Measurements from ENCODE around the gene PCAT7. TPM values are rescaled to one million over a fixed set of nuclear protein-coding genes. Genes with fewer than 3 reads are reported as not detected.

PCAT7 gene
- total and polyA plus RNA-seq, 10 of the 15 experiments (the other 5 are each of a cell fraction or from before 2014, with no cell fraction given), result 0.04 TPM; not detected in 9

DNA sequence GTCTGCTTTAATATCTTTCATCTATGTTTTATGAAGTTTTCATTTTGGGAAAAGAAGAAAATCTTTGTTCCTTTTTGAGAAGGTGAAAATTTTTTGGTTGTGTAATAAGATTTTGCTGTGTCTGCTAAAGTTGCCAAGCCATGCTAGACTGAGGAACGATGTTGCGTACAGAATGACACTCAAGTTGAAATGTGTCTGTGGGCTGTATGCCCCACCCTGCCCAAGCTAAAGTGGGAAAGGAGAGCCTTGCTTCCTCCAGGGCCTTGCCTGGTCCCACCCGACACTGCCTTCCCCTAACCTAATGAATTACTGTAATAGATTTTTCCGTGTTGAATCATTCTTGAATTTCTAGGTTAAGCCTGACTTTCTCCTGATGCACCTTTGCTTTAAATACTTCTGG is 2.5 kb downstream of the PCAT7 start:
- 85% methylated on average over 4 of the region's 4 CpGs for WGBS (ENCODE audit: insufficient coverage, insufficient replicate concordance, low lambda C conversion rate, missing lambda C conversion rate)
- Histone ChIP-seq H4K20me1 (ENCODE audit: control insufficient read depth, insufficient read depth) (no peaks in the 10 kb centered on the region), H3K9me3 (replicated peaks; ENCODE audit: control insufficient read depth, insufficient read depth, low read length) (no peaks in the 10 kb centered on the region), H3K4me1 (ENCODE audit: control insufficient read depth, insufficient read depth, low read length) (no peaks in the 10 kb centered on the region), H3K9ac (ENCODE audit: control insufficient read depth, insufficient read depth, low read length) (no peak overlapping the region), H3K36me3 (ENCODE audit: control insufficient read depth in 2 of 2, insufficient read depth in 2 of 2, low read length in 1 of 2) (no peaks in the 10 kb centered on the region), H2AFZ (ENCODE audit: control insufficient read depth, low read depth, low read length) (no peak overlapping the region), H3K27ac (ENCODE audit: control insufficient read depth, insufficient read depth) (no peak overlapping the region), H3K4me3 (no peak overlapping the region), H3K4me2 (ENCODE audit: control insufficient read depth, insufficient read depth) (no peak overlapping the region), H3K79me2 (ENCODE audit: control insufficient read depth, insufficient read depth, low read length) (no peaks in the 10 kb centered on the region), H3K27me3 (replicated peaks in 1 of 2; ENCODE audit: control insufficient read depth in 2 of 2, insufficient read depth in 2 of 2, low read length in 1 of 2) (no peaks in the 10 kb centered on the region; a peak in 1 of 4 replicates)
- ATAC-seq, result no peak
- no peak for DNase-seq (ENCODE audit: low read depth, low spot score)
- RAD21 ChIA-PET (ENCODE audit: unreplicated experiment), result no interaction called here
- BruUV-seq (replicated peaks), result no TSS peak
- CTCF ChIA-PET, result no interaction called here
- TF ChIP-seq BHLHE40 (IDR thresholded peaks at IDR 0.05; ENCODE audit: borderline replicate concordance in 1 of 2, low read depth in 2 of 2, low read length in 1 of 2) (no peak), NFIC (IDR thresholded peaks at IDR 0.05; ENCODE audit: low read depth, low read length) (no peak), JUND (IDR thresholded peaks at IDR 0.05; ENCODE audit: low read depth, low read length) (no peak), TAF1 (IDR thresholded peaks at IDR 0.05; ENCODE audit: borderline replicate concordance, low read depth, low read length) (no peak), NR2F1 (conservative IDR thresholded peaks at IDR 0.05) (no peak), FOXM1 (IDR thresholded peaks at IDR 0.05; ENCODE audit: low read depth, low read length) (no peak), BACH1 (IDR thresholded peaks at IDR 0.05; ENCODE audit: borderline replicate concordance) (no peak), SPI1 (IDR thresholded peaks at IDR 0.05; ENCODE audit: borderline replicate concordance, insufficient read depth, low read depth, low read length) (no peak), ZNF24 (IDR thresholded peaks at IDR 0.05) (no peak), SREBF2 (IDR thresholded peaks at IDR 0.05; ENCODE audit: low read length) (no peak), CBX3 (IDR thresholded peaks at IDR 0.05; ENCODE audit: borderline replicate concordance, low read depth) (no peak), E4F1 (IDR thresholded peaks at IDR 0.05; ENCODE audit: borderline replicate concordance, partially characterized antibody) (no peak), YBX1 (IDR thresholded peaks at IDR 0.05) (no peak), SIX5 (IDR thresholded peaks at IDR 0.05; ENCODE audit: low read depth, low read length, severe bottlenecking) (no peak)
- TF ChIP-seq, protein P1, sequence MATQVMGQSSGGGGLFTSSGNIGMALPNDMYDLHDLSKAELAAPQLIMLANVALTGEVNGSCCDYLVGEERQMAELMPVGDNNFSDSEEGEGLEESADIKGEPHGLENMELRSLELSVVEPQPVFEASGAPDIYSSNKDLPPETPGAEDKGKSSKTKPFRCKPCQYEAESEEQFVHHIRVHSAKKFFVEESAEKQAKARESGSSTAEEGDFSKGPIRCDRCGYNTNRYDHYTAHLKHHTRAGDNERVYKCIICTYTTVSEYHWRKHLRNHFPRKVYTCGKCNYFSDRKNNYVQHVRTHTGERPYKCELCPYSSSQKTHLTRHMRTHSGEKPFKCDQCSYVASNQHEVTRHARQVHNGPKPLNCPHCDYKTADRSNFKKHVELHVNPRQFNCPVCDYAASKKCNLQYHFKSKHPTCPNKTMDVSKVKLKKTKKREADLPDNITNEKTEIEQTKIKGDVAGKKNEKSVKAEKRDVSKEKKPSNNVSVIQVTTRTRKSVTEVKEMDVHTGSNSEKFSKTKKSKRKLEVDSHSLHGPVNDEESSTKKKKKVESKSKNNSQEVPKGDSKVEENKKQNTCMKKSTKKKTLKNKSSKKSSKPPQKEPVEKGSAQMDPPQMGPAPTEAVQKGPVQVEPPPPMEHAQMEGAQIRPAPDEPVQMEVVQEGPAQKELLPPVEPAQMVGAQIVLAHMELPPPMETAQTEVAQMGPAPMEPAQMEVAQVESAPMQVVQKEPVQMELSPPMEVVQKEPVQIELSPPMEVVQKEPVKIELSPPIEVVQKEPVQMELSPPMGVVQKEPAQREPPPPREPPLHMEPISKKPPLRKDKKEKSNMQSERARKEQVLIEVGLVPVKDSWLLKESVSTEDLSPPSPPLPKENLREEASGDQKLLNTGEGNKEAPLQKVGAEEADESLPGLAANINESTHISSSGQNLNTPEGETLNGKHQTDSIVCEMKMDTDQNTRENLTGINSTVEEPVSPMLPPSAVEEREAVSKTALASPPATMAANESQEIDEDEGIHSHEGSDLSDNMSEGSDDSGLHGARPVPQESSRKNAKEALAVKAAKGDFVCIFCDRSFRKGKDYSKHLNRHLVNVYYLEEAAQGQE (IDR thresholded peaks at IDR 0.05; ENCODE audit: low read depth, low read length), result no peak
- intact Hi-C loops (cut with micrococcal nuclease; ENCODE audit: unreplicated experiment) (loop anchor here (10.0 kb wide), 1 partner anchor 577 kb away; no protein-coding TSS in a partner anchor), in situ Hi-C loops (cut with MboI) (no loop called here)
- no peak for FAIRE-seq
- POLR2A ChIA-PET, result no interaction called here
- SMC1A ChIA-PET (ENCODE audit: uncharacterized antibody, unreplicated experiment), result no interaction called here

Data from GM12878 (cell line).